WTC11 (cell line): Measurements from ENCODE around the gene HDLBP. TPM values are rescaled to one million over a fixed set of nuclear protein-coding genes. Genes with fewer than 3 reads are reported as not detected.
A peak's percentile ranks its signal among the peaks of the same experiment; 100 is the strongest.

Experiments
- ATAC-seq: fragments of 200-7000 bp; cut with Tn5 transposase; 2 replicates; pipeline ENCODE4 v1.10.0; 2021; ENCODE audit warnings: mild to moderate bottlenecking, moderate library complexity
- CTCF ChIA-PET: fragments of 300-600 bp; sonication (Branson Sonifier 250); formaldehyde crosslinking; loops from one replicate; lab custom pipeline; 2021; ENCODE audit warnings: antibody characterized with exemption; lab: Charles Lee
- POLR2A ChIA-PET: fragments of 350-600 bp; sonication (Branson Sonifier 250); formaldehyde crosslinking; loops from one replicate; lab custom pipeline; 2021; ENCODE audit warnings: antibody characterized with exemption; lab: Charles Lee
- DNase-seq: peaks from one replicate; pipeline ENCODE4 v3.0.0; 2021; ENCODE audit warnings: low spot score
- H3K27ac Mint-ChIP-seq: 2 replicates; pipeline ENCODE4 v1.8.0; 2021; ENCODE audit warnings: mixed read lengths
- H3K27me3 Mint-ChIP-seq: 2 replicates; pipeline ENCODE4 v1.8.0; 2021; ENCODE audit warnings: low read depth, mild to moderate bottlenecking, moderate library complexity, mixed read lengths
- H3K36me3 Mint-ChIP-seq: 2 replicates; pipeline ENCODE4 v1.8.0; 2021; ENCODE audit warnings: mixed read lengths
- H3K4me1 Mint-ChIP-seq: 2 replicates; pipeline ENCODE4 v1.8.0; 2022; ENCODE audit warnings: mixed read lengths
- H3K4me3 Mint-ChIP-seq: 2 replicates; pipeline ENCODE4 v1.8.0; 2021; ENCODE audit warnings: mild to moderate bottlenecking, moderate library complexity, mixed read lengths
- H3K9me3 Mint-ChIP-seq: 2 replicates; pipeline ENCODE4 v1.8.0; 2021; ENCODE audit warnings: mixed read lengths
- FOXP1 ChIP-seq: sonication (generic); formaldehyde crosslinking; IDR thresholded peaks from 2 replicates; pipeline ENCODE4 v1.8.0; 2022; ENCODE audit warnings: missing genetic modification reagents, mild to moderate bottlenecking, moderate library complexity, borderline replicate concordance
- GRHL2 ChIP-seq: fragments of 250-450 bp; sonication (Bioruptor Pico); IDR thresholded peaks from 2 replicates; pipeline ENCODE4 v1.8.0; 2022; ENCODE audit warnings: mild to moderate bottlenecking, moderate library complexity; ENCODE audit not compliant: insufficient replicate concordance, severe bottlenecking
- KAT7 ChIP-seq: sonication (generic); formaldehyde crosslinking; IDR thresholded peaks from 2 replicates; pipeline ENCODE4 v1.8.1; 2023; ENCODE audit warnings: missing genetic modification reagents, mild to moderate bottlenecking, borderline replicate concordance
- SMAD4 ChIP-seq: sonication (generic); formaldehyde crosslinking; IDR thresholded peaks from 2 replicates; pipeline ENCODE4 v1.8.0; 2022; ENCODE audit warnings: mild to moderate bottlenecking, missing genetic modification reagents
- TEAD4 ChIP-seq: sonication (generic); formaldehyde crosslinking; IDR thresholded peaks from 2 replicates; pipeline ENCODE4 v1.8.0; 2022; ENCODE audit warnings: mild to moderate bottlenecking, missing genetic modification reagents
- ZNF219 ChIP-seq: sonication (generic); formaldehyde crosslinking; IDR thresholded peaks from 2 replicates; pipeline ENCODE4 v1.8.0; 2023; ENCODE audit warnings: missing genetic modification reagents, mild to moderate bottlenecking, borderline replicate concordance
- total RNA-seq: library from RNA; stranded (reverse); gene quantifications from 3 replicates; pipeline ENCODE4 v1.2.3, GENCODE V29; 2021
- TF ChIP-seq, protein P1 (sequence below): sonication (generic); formaldehyde crosslinking; conservative IDR thresholded peaks from 2 replicates; pipeline ENCODE4 v1.8.1; 2023; ENCODE audit warnings: mild to moderate bottlenecking, low read depth, missing genetic modification reagents, moderate library complexity
- TF ChIP-seq, protein P2 (sequence below): sonication (generic); formaldehyde crosslinking; IDR thresholded peaks from 2 replicates; pipeline ENCODE4 v1.8.0; 2023; ENCODE audit warnings: mild to moderate bottlenecking, missing genetic modification reagents
- TF ChIP-seq, protein P3 (sequence below): sonication (generic); formaldehyde crosslinking; IDR thresholded peaks from 2 replicates; pipeline ENCODE4 v1.8.1; 2023; ENCODE audit warnings: mild to moderate bottlenecking, moderate library complexity, missing genetic modification reagents
- TF ChIP-seq, protein P4 (sequence below): sonication (generic); formaldehyde crosslinking; IDR thresholded peaks from 2 replicates; pipeline ENCODE4 v1.8.0; 2022; ENCODE audit warnings: mild to moderate bottlenecking, missing genetic modification reagents
- TF ChIP-seq, protein P5 (sequence below): sonication (generic); formaldehyde crosslinking; IDR thresholded peaks from 2 replicates; pipeline ENCODE4 v1.8.1; 2023; ENCODE audit warnings: mild to moderate bottlenecking, missing genetic modification reagents, borderline replicate concordance
- TF ChIP-seq, protein P6 (sequence below): sonication (generic); formaldehyde crosslinking; IDR thresholded peaks from 2 replicates; pipeline ENCODE4 v1.8.1; 2022; ENCODE audit warnings: missing genetic modification reagents, borderline replicate concordance

Gene HDLBP
- total RNA-seq, 1 experiment from 2014 or later, result 368 TPM

DNA sequence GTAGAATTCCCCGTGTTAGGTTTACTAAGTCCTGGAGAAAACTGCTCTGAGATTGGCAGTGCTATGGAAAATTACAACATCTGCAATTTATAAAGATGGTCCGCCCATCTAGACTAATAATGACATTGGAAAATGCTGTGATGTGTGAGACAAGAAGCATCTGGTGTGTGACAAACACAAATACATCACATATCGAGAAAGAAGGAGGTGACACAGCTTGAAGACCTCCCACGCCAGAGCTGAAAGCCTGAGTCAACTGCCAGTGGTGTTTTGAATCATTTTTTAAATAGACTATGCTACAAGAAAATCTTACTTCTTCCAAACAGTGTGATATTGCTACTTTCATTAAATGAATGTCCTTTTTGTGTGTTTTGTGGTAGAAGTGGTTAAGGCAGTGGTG lies 135.6 kb downstream of the HDLBP start:
- Mint-ChIP-seq H3K36me3 (peaks cover 5% of the 10 kb centered on the region), H3K4me3 (no peak overlapping the region), H3K27ac (peak overlapping the region; percentile 40; the same call in 1 of the 2 replicates), H3K27me3 (no peaks in the 10 kb centered on the region), H3K4me1 (0 out of 2 replicates have a peak, but pooled peaks cover 5% of the 10 kb centered on the region), H3K9me3 (no peaks in the 10 kb centered on the region)
- TF ChIP-seq ZNF219 (CRISPR knock-in tag) (no peak), GRHL2 (CRISPR knock-in tag) (no peak), TEAD4 (CRISPR knock-in tag) (no peak), FOXP1 (no peak)
- TF ChIP-seq, protein P1, sequence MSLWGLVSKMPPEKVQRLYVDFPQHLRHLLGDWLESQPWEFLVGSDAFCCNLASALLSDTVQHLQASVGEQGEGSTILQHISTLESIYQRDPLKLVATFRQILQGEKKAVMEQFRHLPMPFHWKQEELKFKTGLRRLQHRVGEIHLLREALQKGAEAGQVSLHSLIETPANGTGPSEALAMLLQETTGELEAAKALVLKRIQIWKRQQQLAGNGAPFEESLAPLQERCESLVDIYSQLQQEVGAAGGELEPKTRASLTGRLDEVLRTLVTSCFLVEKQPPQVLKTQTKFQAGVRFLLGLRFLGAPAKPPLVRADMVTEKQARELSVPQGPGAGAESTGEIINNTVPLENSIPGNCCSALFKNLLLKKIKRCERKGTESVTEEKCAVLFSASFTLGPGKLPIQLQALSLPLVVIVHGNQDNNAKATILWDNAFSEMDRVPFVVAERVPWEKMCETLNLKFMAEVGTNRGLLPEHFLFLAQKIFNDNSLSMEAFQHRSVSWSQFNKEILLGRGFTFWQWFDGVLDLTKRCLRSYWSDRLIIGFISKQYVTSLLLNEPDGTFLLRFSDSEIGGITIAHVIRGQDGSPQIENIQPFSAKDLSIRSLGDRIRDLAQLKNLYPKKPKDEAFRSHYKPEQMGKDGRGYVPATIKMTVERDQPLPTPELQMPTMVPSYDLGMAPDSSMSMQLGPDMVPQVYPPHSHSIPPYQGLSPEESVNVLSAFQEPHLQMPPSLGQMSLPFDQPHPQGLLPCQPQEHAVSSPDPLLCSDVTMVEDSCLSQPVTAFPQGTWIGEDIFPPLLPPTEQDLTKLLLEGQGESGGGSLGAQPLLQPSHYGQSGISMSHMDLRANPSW (CRISPR knock-in tag), result no peak
- TF ChIP-seq, protein P2, sequence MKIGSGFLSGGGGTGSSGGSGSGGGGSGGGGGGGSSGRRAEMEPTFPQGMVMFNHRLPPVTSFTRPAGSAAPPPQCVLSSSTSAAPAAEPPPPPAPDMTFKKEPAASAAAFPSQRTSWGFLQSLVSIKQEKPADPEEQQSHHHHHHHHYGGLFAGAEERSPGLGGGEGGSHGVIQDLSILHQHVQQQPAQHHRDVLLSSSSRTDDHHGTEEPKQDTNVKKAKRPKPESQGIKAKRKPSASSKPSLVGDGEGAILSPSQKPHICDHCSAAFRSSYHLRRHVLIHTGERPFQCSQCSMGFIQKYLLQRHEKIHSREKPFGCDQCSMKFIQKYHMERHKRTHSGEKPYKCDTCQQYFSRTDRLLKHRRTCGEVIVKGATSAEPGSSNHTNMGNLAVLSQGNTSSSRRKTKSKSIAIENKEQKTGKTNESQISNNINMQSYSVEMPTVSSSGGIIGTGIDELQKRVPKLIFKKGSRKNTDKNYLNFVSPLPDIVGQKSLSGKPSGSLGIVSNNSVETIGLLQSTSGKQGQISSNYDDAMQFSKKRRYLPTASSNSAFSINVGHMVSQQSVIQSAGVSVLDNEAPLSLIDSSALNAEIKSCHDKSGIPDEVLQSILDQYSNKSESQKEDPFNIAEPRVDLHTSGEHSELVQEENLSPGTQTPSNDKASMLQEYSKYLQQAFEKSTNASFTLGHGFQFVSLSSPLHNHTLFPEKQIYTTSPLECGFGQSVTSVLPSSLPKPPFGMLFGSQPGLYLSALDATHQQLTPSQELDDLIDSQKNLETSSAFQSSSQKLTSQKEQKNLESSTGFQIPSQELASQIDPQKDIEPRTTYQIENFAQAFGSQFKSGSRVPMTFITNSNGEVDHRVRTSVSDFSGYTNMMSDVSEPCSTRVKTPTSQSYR (CRISPR knock-in tag), result no peak
- TF ChIP-seq, protein P3, sequence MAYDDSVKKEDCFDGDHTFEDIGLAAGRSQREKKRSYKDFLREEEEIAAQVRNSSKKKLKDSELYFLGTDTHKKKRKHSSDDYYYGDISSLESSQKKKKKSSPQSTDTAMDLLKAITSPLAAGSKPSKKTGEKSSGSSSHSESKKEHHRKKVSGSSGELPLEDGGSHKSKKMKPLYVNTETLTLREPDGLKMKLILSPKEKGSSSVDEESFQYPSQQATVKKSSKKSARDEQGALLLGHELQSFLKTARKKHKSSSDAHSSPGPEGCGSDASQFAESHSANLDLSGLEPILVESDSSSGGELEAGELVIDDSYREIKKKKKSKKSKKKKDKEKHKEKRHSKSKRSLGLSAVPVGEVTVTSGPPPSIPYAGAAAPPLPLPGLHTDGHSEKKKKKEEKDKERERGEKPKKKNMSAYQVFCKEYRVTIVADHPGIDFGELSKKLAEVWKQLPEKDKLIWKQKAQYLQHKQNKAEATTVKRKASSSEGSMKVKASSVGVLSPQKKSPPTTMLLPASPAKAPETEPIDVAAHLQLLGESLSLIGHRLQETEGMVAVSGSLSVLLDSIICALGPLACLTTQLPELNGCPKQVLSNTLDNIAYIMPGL, result no peak
- ChIA-PET CTCF (interaction anchor here (0.6 to 2.3 kb wide), 15 partner anchors 17 to 698 kb away, joined by 3 to 12 read pairs (median 4); partner anchors contain the start of genes HDLBP and SEPTIN2), POLR2A (no interaction called here)
- no peak for ATAC-seq
- no peak for DNase-seq

DNA sequence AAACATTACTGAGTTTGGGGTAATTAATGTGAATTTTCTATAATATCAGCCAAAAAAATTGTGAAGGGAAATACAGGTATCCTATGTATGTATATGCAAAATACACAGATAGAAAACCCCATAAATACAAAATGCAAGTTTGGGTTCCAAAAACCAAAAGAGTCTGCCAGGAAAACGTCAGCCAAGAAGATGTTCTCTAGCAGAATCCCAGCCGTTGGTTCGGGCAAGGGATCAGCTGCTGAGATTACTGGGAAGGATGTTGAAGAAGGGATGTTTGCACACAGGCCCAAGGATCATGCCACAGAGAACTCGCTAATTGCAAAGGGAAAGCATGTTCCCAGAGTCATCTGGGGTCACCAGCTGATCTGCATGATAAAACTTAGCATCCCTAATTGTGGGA lies 136.5 kb downstream of the HDLBP start:
- ATAC-seq, result no peak
- Mint-ChIP-seq H3K9me3 (no peaks in the 10 kb centered on the region), H3K27me3 (no peaks in the 10 kb centered on the region), H3K36me3 (peaks cover 5% of the 10 kb centered on the region), H3K27ac (peak overlapping the region; percentile 5; the same call in 1 of the 2 replicates), H3K4me1 (0 out of 2 replicates have a peak, but pooled peaks cover 5% of the 10 kb centered on the region), H3K4me3 (no peak overlapping the region)
- DNase-seq, result no peak
- TF ChIP-seq, protein P4, sequence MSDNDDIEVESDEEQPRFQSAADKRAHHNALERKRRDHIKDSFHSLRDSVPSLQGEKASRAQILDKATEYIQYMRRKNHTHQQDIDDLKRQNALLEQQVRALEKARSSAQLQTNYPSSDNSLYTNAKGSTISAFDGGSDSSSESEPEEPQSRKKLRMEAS (CRISPR knock-in tag), result no peak
- TF ChIP-seq KAT7 (CRISPR knock-in tag), result no peak
- POLR2A ChIA-PET, result no interaction called here
- CTCF ChIA-PET, result interaction anchor here (0.7 kb wide), 1 partner anchor 464 kb away, joined by 3 read pairs; no protein-coding TSS in a partner anchor

DNA sequence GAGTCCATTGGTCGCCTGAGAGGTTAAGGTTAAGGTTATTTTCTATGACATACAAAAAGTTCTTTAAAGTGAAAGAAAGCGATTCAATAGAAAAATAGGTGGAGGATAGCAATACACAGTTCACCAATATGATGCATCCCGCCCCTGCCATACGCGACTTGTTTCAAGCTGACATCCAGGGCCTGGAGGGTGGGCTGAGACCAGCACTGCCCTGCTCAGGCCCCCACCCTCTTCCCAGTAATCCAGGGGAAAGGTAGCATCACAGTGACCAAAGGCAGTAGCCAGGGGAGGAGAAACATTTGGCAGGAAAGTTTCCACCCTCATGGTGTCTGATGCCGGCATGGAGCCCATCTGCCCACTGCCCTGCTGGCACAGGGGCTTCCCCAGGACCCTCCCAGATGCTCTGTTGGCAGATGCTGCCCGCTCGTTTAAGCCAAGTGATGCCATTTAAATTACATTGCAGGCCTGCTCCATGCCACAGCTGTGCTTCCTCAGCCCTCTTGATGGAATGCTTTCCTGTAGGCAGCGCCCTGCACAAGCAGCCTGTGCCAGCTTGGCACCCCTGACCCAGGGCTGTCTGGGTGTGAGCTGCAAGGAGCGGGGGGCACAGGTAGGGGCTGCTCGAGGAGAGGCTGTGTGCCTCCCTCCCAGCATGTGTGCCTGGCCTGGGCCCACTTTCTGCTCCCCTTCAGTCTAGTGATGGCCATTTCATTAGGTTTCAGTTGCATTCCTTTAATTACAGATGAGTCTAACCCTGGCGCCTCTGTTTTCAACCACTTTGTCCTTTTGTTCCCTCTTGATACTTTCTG lies 137.7 kb downstream of the HDLBP start:
- Mint-ChIP-seq H3K27me3 (no peaks in the 10 kb centered on the region), H3K9me3 (no peaks in the 10 kb centered on the region), H3K27ac (no peak overlapping the region), H3K36me3 (peaks cover 12% of the 10 kb centered on the region), H3K4me1 (0 out of 2 replicates have a peak, but pooled peaks cover 5% of the 10 kb centered on the region), H3K4me3 (no peak overlapping the region)
- CTCF ChIA-PET, result no interaction called here
- DNase-seq, result no peak
- POLR2A ChIA-PET, result no interaction called here
- TF ChIP-seq, protein P5, sequence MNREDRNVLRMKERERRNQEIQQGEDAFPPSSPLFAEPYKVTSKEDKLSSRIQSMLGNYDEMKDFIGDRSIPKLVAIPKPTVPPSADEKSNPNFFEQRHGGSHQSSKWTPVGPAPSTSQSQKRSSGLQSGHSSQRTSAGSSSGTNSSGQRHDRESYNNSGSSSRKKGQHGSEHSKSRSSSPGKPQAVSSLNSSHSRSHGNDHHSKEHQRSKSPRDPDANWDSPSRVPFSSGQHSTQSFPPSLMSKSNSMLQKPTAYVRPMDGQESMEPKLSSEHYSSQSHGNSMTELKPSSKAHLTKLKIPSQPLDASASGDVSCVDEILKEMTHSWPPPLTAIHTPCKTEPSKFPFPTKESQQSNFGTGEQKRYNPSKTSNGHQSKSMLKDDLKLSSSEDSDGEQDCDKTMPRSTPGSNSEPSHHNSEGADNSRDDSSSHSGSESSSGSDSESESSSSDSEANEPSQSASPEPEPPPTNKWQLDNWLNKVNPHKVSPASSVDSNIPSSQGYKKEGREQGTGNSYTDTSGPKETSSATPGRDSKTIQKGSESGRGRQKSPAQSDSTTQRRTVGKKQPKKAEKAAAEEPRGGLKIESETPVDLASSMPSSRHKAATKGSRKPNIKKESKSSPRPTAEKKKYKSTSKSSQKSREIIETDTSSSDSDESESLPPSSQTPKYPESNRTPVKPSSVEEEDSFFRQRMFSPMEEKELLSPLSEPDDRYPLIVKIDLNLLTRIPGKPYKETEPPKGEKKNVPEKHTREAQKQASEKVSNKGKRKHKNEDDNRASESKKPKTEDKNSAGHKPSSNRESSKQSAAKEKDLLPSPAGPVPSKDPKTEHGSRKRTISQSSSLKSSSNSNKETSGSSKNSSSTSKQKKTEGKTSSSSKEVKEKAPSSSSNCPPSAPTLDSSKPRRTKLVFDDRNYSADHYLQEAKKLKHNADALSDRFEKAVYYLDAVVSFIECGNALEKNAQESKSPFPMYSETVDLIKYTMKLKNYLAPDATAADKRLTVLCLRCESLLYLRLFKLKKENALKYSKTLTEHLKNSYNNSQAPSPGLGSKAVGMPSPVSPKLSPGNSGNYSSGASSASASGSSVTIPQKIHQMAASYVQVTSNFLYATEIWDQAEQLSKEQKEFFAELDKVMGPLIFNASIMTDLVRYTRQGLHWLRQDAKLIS, result no peak
- no peak for TF ChIP-seq SMAD4 (CRISPR knock-in tag)
- TF ChIP-seq, protein P6, sequence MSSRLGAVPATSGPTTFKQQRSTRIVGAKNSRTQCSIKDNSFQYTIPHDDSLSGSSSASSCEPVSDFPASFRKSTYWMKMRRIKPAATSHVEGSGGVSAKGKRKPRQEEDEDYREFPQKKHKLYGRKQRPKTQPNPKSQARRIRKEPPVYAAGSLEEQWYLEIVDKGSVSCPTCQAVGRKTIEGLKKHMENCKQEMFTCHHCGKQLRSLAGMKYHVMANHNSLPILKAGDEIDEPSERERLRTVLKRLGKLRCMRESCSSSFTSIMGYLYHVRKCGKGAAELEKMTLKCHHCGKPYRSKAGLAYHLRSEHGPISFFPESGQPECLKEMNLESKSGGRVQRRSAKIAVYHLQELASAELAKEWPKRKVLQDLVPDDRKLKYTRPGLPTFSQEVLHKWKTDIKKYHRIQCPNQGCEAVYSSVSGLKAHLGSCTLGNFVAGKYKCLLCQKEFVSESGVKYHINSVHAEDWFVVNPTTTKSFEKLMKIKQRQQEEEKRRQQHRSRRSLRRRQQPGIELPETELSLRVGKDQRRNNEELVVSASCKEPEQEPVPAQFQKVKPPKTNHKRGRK (CRISPR knock-in tag), result no peak
- no peak for ATAC-seq
